ENCODE results near the gene KCNT2. TPM values are rescaled to one million over a fixed set of nuclear protein-coding genes. Genes with fewer than 3 reads are reported as not detected.

KCNT2 gene
- total RNA-seq, 6 donors from 2014 or later = 2.7 to 9.9 (median 5.9) TPM

GRCh38 chr1:196385109-196385508 lies 223.1 kb downstream of the KCNT2 start:
- no peak overlapping the region for H3K27ac ChIP-seq
- H3K36me3 ChIP-seq = no peaks in the 10 kb centered on the region
- H3K27me3 ChIP-seq = no peaks in the 10 kb centered on the region
- TF ChIP-seq POLR2AphosphoS5 (IDR thresholded peaks at IDR 0.05) = no peak
- no peak for TF ChIP-seq EP300 (IDR thresholded peaks at IDR 0.05)
- TF ChIP-seq POLR2A (IDR thresholded peaks at IDR 0.05) = no peak
- TF ChIP-seq CTCF (IDR thresholded peaks at IDR 0.05) = no peak
- ATAC-seq (ENCODE audit: low FRiP score in 2 of 2) (no peak), DNase-seq (no peak)
- H3K4me1 ChIP-seq = no peaks in the 10 kb centered on the region
- H3K9me3 ChIP-seq = no peaks in the 10 kb centered on the region
- H3K4me3 ChIP-seq = no peak overlapping the region
- WGBS, 2 donors = 93 to 95% methylated on average over 4 of the region's 4 CpGs

GRCh38 chr1:196382383-196382782 lies 225.9 kb downstream of the KCNT2 start:
- H3K36me3 ChIP-seq = no peaks in the 10 kb centered on the region
- H3K27ac ChIP-seq = no peak overlapping the region
- H3K27me3 ChIP-seq = no peaks in the 10 kb centered on the region
- no peak for DNase-seq
- TF ChIP-seq POLR2A (IDR thresholded peaks at IDR 0.05) (no peak), POLR2AphosphoS5 (IDR thresholded peaks at IDR 0.05) (no peak), EP300 (IDR thresholded peaks at IDR 0.05) (no peak), CTCF (IDR thresholded peaks at IDR 0.05) (no peak)
- no peaks in the 10 kb centered on the region for H3K4me1 ChIP-seq
- no peaks in the 10 kb centered on the region for H3K9me3 ChIP-seq
- H3K4me3 ChIP-seq = no peak overlapping the region
- WGBS, 2 donors = 85 to 86% methylated on average over 6 of the region's 6 CpGs
- ATAC-seq (ENCODE audit: low FRiP score in 2 of 2) = no peak

- no peak overlapping the region for H3K27ac ChIP-seq
- 93% methylated on average over 4 of the region's 4 CpGs for WGBS, 2 donors
- no peak for TF ChIP-seq CTCF (IDR thresholded peaks at IDR 0.05)
- H3K4me1 ChIP-seq = no peaks in the 10 kb centered on the region
- DNase-seq (no peak), ATAC-seq (ENCODE audit: low FRiP score in 2 of 2) (no peak)
- no peak overlapping the region for H3K4me3 ChIP-seq
- H3K36me3 ChIP-seq = no peaks in the 10 kb centered on the region
- H3K9me3 ChIP-seq = no peaks in the 10 kb centered on the region
- no peaks in the 10 kb centered on the region for H3K27me3 ChIP-seq
These were observed 226.7 kb downstream of the KCNT2 start for GRCh38 chr1:196381544-196381943.

GRCh38 chr1:196380316-196380715 lies 227.9 kb downstream of the KCNT2 start:
- DNase-seq = no peak
- no peak for ATAC-seq (ENCODE audit: low FRiP score in 2 of 2)
- H3K9me3 ChIP-seq = no peaks in the 10 kb centered on the region
- H3K4me3 ChIP-seq = no peak overlapping the region
- no peaks in the 10 kb centered on the region for H3K4me1 ChIP-seq
- TF ChIP-seq POLR2AphosphoS5 (IDR thresholded peaks at IDR 0.05) = no peak
- no peak for TF ChIP-seq POLR2A (IDR thresholded peaks at IDR 0.05)
- no peak for TF ChIP-seq CTCF (IDR thresholded peaks at IDR 0.05)
- no peak for TF ChIP-seq EP300 (IDR thresholded peaks at IDR 0.05)
- H3K36me3 ChIP-seq = no peaks in the 10 kb centered on the region
- 24 to 28% methylated on average over 1 of the region's 1 CpG for WGBS, 2 donors
- H3K27me3 ChIP-seq = no peaks in the 10 kb centered on the region
- H3K27ac ChIP-seq = no peak overlapping the region

GRCh38 chr1:196377811-196378210 lies 230.4 kb downstream of the KCNT2 start:
- H3K36me3 ChIP-seq = no peaks in the 10 kb centered on the region
- no peaks in the 10 kb centered on the region for H3K27me3 ChIP-seq
- no peak overlapping the region for H3K4me3 ChIP-seq
- TF ChIP-seq CTCF (IDR thresholded peaks at IDR 0.05) = no peak
- TF ChIP-seq POLR2AphosphoS5 (IDR thresholded peaks at IDR 0.05) = no peak
- DNase-seq (no peak), ATAC-seq (ENCODE audit: low FRiP score in 2 of 2) (no peak)
- no peak overlapping the region for H3K27ac ChIP-seq
- H3K4me1 ChIP-seq = no peaks in the 10 kb centered on the region
- H3K9me3 ChIP-seq = no peaks in the 10 kb centered on the region
- WGBS, 2 donors = 69% methylated on average over 3 of the region's 3 CpGs
